GM19239 (cell line): ENCODE data around the gene CCDC102A.
"Not testable (repeated sequence)": the region's sequence is repeated elsewhere in the genome, so short reads cannot be mapped to it uniquely, and the experiment has no call there.

Experiments
- DNase-seq: peaks from one replicate; pipeline ENCODE4 v3.0.0; 2011; ENCODE audit warnings: low spot score; ENCODE audit not compliant: insufficient read length
- FAIRE-seq: peaks from 2 replicates; lab custom pipeline; 2011; peaks lifted over from hg19 to GRCh38; lab: Jason Lieb, UNC

CCDC102A gene

DNA sequence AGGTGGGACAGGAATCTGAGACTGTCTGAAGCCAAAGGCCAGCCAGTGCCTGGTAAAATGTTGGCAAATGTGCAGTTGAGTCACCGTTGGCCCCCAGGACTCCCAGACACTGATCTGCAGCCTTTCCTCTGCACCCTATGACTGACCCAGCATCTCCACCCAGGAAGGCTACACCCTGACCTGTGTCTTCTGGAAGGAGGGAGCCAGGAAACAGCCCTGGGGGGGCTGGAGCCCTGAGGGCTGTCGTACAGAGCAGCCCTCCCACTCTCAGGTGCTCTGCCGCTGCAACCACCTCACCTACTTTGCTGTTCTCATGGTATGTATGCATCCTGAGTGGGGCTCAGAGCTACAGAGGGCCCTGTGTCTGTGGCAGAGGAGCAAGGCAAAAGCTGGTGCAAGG, 30.1 kb upstream of the CCDC102A start:
- DNase-seq, result no peak
- no peak for FAIRE-seq

GRCh38 chr16:57565461-57565860, 29.1 kb upstream of the CCDC102A start:
- no peak for DNase-seq
- FAIRE-seq, result no peak

DNA sequence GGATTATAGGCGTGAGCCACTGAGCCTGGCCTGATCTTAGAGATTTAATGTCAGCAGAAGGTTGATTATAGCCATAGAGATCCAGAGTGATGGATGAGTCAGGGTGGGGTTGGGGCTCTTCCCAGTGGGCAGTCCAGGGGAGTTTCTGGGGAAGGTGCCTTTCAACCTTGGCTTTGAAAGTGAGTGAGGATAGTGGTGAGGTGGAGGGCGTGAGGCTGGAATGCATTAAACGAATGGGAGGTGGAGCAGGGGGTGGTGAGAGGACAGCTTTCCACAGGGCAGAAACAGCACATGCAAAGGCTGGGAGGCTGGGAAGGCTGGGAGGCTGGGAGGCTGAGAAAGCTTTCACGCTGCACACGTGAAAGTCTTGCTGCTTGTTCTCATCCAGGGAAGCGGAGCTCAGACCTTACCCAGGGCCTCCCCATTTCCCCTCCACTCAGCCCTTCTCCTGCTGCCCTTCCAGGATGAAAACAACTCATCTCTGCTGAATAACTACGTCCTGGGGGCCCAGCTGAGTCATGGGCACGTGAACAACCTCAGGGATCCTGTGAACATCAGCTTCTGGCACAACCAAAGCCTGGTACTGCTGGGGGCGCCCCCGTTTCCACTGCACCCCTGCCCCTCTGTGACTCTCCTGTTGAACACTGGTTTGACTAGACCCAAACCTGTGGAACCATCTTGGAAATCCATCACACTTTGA, 28.4 kb upstream of the CCDC102A start:
- no peak for FAIRE-seq
- DNase-seq, result no peak

GRCh38 chr16:57563761-57564160, 27.4 kb upstream of the CCDC102A start:
- DNase-seq (no peak), FAIRE-seq (no peak)

DNA sequence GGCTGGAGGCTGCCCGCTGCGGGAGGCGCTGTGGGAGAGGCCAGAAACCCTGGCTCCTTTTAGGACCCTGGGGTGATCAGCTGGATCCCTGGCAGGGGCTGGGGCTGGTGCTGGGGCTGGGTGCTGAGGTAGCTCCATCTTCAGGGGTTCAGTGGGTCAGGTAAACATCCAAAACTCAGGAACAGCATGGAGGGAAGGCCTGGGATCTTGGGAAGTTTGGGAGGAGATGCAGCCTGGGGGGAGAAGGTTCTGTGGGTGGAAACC, 27.0 kb upstream of the CCDC102A start:
- DNase-seq, result no peak
- no peak for FAIRE-seq

DNA sequence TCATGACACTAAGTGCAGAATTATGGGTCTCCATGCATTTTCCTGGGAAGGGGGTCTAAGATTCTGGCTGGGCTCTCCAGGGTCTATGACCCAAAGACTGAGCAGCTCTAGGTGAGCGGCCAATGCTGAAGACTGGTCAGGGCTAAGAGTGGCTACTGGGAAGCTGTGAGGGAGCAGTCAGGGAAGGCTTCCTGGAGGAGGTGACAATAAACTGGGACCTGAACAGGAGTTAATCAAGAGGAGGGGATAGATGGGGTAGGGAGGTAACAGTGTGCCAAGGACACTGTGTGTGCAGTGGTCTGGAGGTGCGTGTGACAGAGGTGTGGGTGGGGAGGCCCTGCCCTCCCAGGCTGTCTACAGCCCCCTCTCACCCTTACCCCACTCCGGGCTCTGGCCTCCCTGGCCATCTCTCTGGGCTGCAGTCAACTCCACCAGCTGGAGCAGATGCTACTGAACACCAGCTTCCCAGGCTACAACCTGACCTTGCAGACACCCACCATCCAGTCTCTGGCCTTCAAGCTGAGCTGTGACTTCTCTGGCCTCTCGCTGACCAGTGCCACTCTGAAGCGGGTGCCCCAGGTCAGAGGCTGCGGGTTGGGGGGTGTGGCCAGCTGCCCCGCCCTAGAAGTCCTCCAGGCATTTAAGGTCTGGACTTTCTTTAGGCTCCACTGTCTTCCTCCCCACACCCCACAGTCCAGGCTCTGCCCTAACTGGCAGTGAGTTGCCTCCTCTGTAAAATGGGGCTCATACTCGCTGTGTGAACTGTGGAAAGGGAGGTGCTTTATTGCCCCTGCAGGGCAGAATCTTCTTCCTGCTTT, 26.5 kb upstream of the CCDC102A start:
- FAIRE-seq, result no peak
- no peak for DNase-seq

DNA sequence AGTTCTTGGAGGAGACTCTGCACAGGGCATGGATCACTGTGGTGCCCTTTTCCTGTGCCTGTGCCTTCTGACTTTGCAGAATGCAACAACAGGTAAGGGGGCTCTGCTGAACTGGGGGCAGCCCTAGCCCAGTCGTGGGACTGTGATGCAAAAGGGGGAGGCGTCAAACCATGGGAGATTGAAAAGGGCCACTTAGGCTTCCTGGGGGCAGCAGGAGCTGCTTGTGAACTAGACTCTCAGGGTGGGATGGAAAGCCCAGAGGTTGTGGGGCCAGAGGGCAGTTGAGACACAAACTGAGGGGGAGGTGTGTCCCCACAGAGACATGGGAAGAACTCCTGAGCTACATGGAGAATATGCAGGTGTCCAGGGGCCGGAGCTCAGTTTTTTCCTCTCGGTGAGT, 25.7 kb upstream of the CCDC102A start:
- DNase-seq (no peak), FAIRE-seq (no peak)

- DNase-seq (no peak), FAIRE-seq (no peak)
Observed at GRCh38 chr16:57559072-57559790, 22.9 kb upstream of the CCDC102A start.

DNA sequence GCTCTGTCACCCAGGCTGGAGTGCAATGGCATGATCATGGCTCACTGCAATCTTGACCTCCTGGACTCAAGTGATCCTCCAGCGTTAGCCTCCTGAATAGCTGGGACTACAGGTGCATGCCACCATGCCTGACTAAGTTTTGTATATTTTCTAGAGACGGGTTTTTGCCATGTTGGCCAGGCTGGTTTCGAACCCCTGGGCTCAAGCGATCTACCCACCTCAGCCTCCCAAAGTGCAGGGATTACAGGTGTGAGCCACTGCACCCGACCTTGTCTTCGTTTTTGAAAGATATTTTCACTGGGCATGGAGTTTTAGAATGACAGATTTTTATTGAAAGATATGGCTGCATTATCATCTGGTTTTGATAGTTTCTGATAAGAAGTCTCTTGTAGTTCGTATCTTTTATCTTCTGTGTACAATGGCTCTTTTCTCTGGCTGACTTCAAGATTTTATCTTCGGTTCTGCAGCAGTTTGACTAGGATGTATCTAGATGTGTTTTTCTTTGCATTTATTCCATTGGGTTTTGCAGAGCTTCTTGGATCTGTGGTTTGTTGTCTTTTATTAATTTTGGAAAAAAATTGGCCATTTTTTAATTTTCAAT, 20.7 kb upstream of the CCDC102A start:
- no peak for FAIRE-seq

DNA sequence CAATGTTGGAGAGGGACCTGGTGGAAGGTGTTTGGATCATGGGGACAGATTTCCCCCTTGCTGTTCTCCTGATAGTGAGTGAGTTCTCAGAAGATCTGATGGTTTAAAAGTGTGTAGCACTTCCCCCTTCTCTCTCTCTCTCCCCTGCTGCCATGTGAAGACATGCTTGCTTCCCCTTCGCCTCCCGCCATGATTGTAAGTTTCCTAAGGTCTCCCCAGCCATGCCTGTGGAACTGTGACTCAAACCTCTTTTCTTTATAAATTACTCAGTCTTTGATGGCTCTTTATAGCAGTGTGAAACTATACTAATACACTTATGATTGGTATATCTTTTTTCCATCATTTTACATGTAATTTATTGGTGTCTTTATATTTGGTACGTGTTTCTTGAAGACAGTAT, 19.5 kb upstream of the CCDC102A start:
- FAIRE-seq, result no peak
- no peak for DNase-seq

More for the DNA sequence above, 20.7 kb upstream of the CCDC102A start:
- DNase-seq, result no peak

GRCh38 chr16:57551057-57551456, 14.7 kb upstream of the CCDC102A start:
- no peak for FAIRE-seq
- no peak for DNase-seq

- DNase-seq (no peak), FAIRE-seq (no peak)
Observed at GRCh38 chr16:57549730-57550129, 13.4 kb upstream of the CCDC102A start.

GRCh38 chr16:57548408-57548807, 12.0 kb upstream of the CCDC102A start:
- DNase-seq (no peak), FAIRE-seq (no peak)

GRCh38 chr16:57547524-57547923, 11.2 kb upstream of the CCDC102A start:
- FAIRE-seq, DNase-seq: not testable (repeated sequence)

DNA sequence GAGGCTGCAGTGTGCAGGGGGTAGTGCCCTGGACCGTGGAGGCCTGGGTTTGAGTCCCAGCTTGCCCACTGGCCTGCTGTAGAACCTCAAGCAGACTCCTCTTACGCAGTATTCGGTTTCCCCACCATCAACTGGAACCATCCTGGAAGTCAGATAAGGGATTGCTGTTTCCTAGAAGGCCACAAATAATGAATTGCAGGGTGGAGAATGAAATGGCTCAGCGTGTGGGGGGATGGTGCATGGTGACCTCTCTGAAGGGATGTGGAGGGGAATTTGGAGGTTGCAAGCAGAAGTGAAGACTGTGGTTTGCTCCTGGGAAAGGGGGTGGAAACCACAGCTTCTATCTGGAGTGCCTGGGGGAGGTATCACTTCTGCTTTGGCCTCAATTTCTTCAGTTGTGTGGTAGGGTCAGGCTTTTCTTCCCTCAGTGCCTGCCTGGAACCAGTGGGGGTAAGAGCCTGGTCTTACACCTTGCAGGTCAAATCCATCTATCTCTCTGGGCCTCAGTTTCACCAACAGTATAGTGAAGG, 7.8 kb upstream of the CCDC102A start:
- FAIRE-seq (peak; percentile 100), DNase-seq (peak; percentile 50)

DNA sequence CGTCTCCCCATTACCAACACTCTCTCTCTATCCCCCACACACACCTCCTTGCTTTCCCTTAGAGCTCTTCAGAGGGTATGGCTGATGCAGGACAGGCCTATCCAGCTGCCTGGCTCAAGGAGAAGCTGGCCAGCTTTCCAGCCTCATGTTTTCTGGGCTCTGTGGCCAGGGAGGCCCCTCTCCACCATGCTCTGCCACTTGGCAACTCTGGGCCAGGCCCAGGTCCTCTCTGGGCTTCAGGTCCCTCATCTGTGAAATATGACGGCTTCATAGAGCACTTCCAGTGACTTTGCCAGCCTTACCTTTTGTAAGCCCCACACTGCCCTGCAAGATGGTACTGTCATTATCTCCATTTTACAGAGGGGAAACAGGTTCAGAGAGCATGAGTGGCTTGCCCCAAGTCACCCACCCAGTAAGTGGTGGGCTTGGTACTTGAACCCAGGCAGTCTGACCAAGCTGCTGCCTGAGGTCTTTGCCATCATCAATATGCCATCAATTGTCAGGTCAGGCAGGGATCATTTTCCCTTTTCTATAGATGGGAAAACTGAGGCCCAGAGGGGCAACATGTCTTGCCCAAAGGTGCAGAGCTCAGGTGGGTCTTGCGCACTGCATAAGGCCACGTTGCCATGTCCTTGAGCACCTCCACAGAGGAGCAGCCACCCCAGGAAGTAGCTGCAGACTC, 5.5 kb upstream of the CCDC102A start:
- DNase-seq (no peak), FAIRE-seq (no peak)

DNA sequence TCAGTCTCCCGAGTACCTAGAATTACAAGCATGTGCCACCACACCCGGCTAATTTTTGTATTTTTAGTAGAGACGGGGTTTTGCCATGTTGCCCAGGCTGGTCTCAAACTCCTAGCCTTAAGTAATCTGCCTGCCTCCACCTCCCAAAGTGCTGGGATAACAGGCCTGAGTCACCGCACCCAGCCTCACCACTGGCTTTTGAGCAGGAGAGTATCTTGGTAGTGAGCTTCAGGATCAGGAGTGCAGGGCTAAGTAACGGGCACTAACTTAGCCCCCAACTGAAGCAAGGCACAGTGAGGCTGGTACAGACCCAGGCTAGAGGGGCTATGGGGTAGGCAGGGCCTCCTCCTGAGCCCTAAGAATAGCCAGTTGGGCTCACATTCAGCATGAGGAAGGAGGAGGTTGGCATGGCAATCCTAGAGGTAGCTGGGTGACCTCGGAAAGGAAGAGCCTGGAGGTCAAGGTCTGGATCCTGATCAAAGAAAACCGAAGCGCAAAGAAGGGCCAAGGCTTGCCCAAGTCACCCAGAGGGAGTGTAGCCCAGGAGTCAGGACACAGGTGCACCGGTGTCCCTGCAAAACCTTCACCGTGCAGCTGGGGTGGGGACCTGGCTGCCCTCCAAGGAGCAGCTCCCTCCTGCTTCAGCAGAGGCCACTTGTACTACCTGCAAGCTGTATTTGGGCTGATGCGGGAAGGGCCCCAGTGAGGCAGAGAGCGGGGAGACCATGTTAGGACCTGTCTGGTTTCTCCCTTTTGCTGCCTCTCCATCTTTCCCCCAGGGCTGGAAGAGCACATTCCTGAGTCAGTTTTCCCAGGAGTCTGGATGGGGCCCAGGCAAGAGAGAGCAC, 4.8 kb upstream of the CCDC102A start:
- no peak for DNase-seq
- FAIRE-seq, result no peak

DNA sequence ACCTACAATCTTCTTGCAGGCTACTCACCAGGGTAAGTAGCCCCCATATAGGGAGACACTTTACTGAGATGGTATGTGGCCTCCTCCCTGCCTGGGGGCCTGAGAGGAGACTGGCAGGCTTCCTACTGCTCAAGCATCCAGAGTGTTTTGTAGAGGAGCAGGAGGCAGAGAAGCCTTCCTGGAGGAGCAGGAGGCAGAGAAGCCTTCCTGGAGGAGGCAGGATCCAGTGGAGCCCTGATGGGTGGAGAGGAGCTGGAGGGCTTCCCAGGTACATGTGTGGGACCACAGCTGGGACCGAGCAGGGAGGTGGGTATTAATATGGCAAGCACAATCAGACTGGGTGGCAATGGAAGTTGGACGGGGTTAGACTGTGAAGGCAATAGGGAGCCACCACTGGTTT, 4.0 kb upstream of the CCDC102A start:
- DNase-seq, result no peak
- no peak for FAIRE-seq

DNA sequence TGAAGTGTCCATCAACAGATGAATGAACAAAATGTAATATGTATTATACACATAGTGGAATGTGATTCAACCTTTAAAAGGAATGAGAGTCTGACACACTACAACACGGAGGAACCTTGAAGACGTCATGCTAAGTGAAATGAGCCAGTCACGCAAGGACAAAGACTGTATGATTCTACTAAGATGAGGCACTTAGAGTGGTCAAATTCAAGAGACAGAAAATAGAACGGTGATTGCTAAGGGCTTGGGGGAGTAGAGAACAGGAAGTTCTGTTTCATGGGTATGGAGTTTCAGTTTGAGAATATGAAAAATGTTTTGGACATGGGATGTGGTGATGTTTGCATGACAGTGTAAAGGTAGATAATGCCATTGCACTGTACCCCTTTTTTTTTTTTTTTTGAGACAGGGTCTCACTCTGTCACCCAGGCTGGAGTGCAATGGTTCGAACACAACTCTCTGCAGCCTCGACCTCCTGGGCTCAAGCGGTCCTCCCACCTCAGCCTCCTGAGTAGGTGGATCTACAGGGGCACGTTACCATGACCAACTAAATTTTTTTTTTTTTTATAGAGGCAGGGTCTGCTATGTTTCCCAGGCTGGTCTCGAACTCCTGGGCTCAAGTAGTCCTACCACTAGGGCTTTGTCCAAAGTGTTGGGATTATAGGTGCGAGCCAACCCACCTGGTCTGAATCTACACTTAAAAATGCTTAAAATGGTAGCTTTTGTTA, 2.9 kb upstream of the CCDC102A start:
- no peak for DNase-seq
- FAIRE-seq, result peak; percentile 99
